Vagina (tissue), 2 donors: ENCODE results near the gene ADGRV1. TPM values are rescaled to one million over a fixed set of nuclear protein-coding genes. Genes with fewer than 3 reads are reported as not detected.

ENCODE experiments used
- DNase-seq, 2 donors: peaks; one replicate each; pipeline ENCODE4 v3.0.0-alpha.2; 2017; ENCODE audit errors: extremely low spot score in 2 of 2
- H3K27ac ChIP-seq: fragments of 200-600 bp; sonication (generic); one replicate; pipeline ENCODE4 v1.5.1; 2019
- H3K27me3 ChIP-seq: fragments of 200-600 bp; sonication (generic); one replicate; pipeline ENCODE4 v1.5.1; 2019
- H3K36me3 ChIP-seq, 2 donors: fragments of 200-600 bp; sonication (generic); one replicate each; pipeline ENCODE4 v1.5.1; 2017 to 2019
- H3K4me1 ChIP-seq: fragments of 200-600 bp; sonication (generic); one replicate; pipeline ENCODE4 v1.5.1; 2019
- H3K4me3 ChIP-seq, 2 donors: fragments of 200-600 bp; sonication (generic); 1 replicate in 1 of 2; 2 replicates in 1 of 2; pipeline ENCODE4 v1.5.1; 2016 to 2019
- H3K9me3 ChIP-seq: fragments of 200-600 bp; sonication (generic); one replicate; pipeline ENCODE4 v1.5.1; 2019
- CTCF ChIP-seq, 3 experiments: fragments of 450-650 bp in 2 of 3; fragments of 200-600 bp in 1 of 3; sonication (generic) in 1 of 3; IDR thresholded peaks; one replicate each; pipeline ENCODE4 v1.5.1; 2017 to 2019; ENCODE audit warnings: antibody characterized with exemption in 3 of 3, mild to moderate bottlenecking in 2 of 3, moderate library complexity in 2 of 3
- POLR2A ChIP-seq, 2 donors: fragments of 450-650 bp; IDR thresholded peaks; one replicate each; pipeline ENCODE4 v1.6.1; 2017; ENCODE audit warnings: antibody characterized with exemption in 2 of 2, mild to moderate bottlenecking in 2 of 2, moderate library complexity in 2 of 2
- POLR2AphosphoS5 ChIP-seq, 2 donors: sonication (generic); formaldehyde crosslinking; IDR thresholded peaks; one replicate each; pipeline ENCODE4 v1.9.0; 2017; ENCODE audit warnings: antibody characterized with exemption in 2 of 2, mild to moderate bottlenecking in 2 of 2, low read depth in 1 of 2; ENCODE audit not compliant: insufficient read depth in 1 of 2
- intact Hi-C: fragments of 100-400 bp; cut with DNase I; formaldehyde crosslinking; loops from one replicate; pipeline ENCODE4 v1.15.1; 2023
- total RNA-seq: library from RNA; depleted of rRNA; stranded (reverse); fragments of >200 nt; gene quantifications from one replicate; pipeline ENCODE4 v1.2.3, GENCODE V29; 2016

ADGRV1 gene
- total RNA-seq, 1 donor from 2014 or later, result 10.6 TPM

GRCh38 chr5:90865180-90865579, 306.6 kb downstream of the ADGRV1 start:
- intact Hi-C loops, result no loop called here
- TF ChIP-seq POLR2AphosphoS5 (IDR thresholded peaks at IDR 0.05; ENCODE audit: insufficient read depth in 1 of 2, low read depth in 1 of 2) (no peak), CTCF (IDR thresholded peaks at IDR 0.05) (no peak), POLR2A (IDR thresholded peaks at IDR 0.05) (no peak)

GRCh38 chr5:90866333-90866732, 307.7 kb downstream of the ADGRV1 start:
- H3K9me3 ChIP-seq, result no peaks in the 10 kb centered on the region
- H3K27ac ChIP-seq, result no peak overlapping the region
- H3K4me1 ChIP-seq, result peaks cover 2% of the 10 kb centered on the region
- intact Hi-C loops, result no loop called here
- H3K4me3 ChIP-seq, result no peak overlapping the region
- no peaks in the 10 kb centered on the region for H3K36me3 ChIP-seq
- no peak for DNase-seq
- TF ChIP-seq CTCF (IDR thresholded peaks at IDR 0.05) (peak; percentile 28 to 45 (median 36)), POLR2AphosphoS5 (IDR thresholded peaks at IDR 0.05; ENCODE audit: insufficient read depth in 1 of 2, low read depth in 1 of 2) (no peak)
- no peaks in the 10 kb centered on the region for H3K27me3 ChIP-seq

More at GRCh38 chr5:90865180-90865579, 306.6 kb downstream of the ADGRV1 start:
- H3K9me3 ChIP-seq, result no peaks in the 10 kb centered on the region
- H3K4me1 ChIP-seq, result no peaks in the 10 kb centered on the region
- no peaks in the 10 kb centered on the region for H3K36me3 ChIP-seq
- H3K27ac ChIP-seq, result no peak overlapping the region
- no peak overlapping the region for H3K4me3 ChIP-seq
- no peak for DNase-seq
- H3K27me3 ChIP-seq, result no peaks in the 10 kb centered on the region

GRCh38 chr5:90866915-90867731, 308.5 kb downstream of the ADGRV1 start:
- Histone ChIP-seq H3K27ac (no peak overlapping the region), H3K4me3 (no peak overlapping the region), H3K36me3 (no peaks in the 10 kb centered on the region), H3K27me3 (no peaks in the 10 kb centered on the region), H3K4me1 (peaks cover 9% of the 10 kb centered on the region), H3K9me3 (no peaks in the 10 kb centered on the region)
- TF ChIP-seq CTCF (IDR thresholded peaks at IDR 0.05) (no peak), POLR2A (IDR thresholded peaks at IDR 0.05) (no peak), POLR2AphosphoS5 (IDR thresholded peaks at IDR 0.05; ENCODE audit: insufficient read depth in 1 of 2, low read depth in 1 of 2) (no peak)
- intact Hi-C loops, result no loop called here
- no peak for DNase-seq

- no peaks in the 10 kb centered on the region for H3K36me3 ChIP-seq
- no peaks in the 10 kb centered on the region for H3K27me3 ChIP-seq
- no peak for TF ChIP-seq POLR2A (IDR thresholded peaks at IDR 0.05)
- H3K9me3 ChIP-seq, result no peaks in the 10 kb centered on the region
- peaks cover 14% of the 10 kb centered on the region for H3K4me1 ChIP-seq
- H3K4me3 ChIP-seq, result no peak overlapping the region
- DNase-seq, result no peak
- no peak overlapping the region for H3K27ac ChIP-seq
- intact Hi-C loops, result no loop called here
These were observed 310.2 kb downstream of the ADGRV1 start for GRCh38 chr5:90868799-90869198.

- no peak for TF ChIP-seq POLR2AphosphoS5 (IDR thresholded peaks at IDR 0.05; ENCODE audit: insufficient read depth in 1 of 2, low read depth in 1 of 2)
- no peak for TF ChIP-seq POLR2A (IDR thresholded peaks at IDR 0.05)
- TF ChIP-seq CTCF (IDR thresholded peaks at IDR 0.05), result no peak
- no peak overlapping the region for H3K4me3 ChIP-seq
- H3K27me3 ChIP-seq, result no peaks in the 10 kb centered on the region
- H3K27ac ChIP-seq, result no peak overlapping the region
- DNase-seq, result no peak
- intact Hi-C loops, result loop anchor here (10.0 kb wide), 1 partner anchor 543 kb away; no protein-coding TSS in a partner anchor
- no peaks in the 10 kb centered on the region for H3K36me3 ChIP-seq
- H3K9me3 ChIP-seq, result no peaks in the 10 kb centered on the region
- H3K4me1 ChIP-seq, result peaks cover 14% of the 10 kb centered on the region
These were observed 312.9 kb downstream of the ADGRV1 start for GRCh38 chr5:90871391-90871991.
